ENCODE results near the gene DNAH3.

- TF ChIP-seq TAF1 (IDR thresholded peaks at IDR 0.05; ENCODE audit: borderline replicate concordance, insufficient read depth, low read length): no peak
- no peak for TF ChIP-seq SIN3A (IDR thresholded peaks at IDR 0.05; ENCODE audit: borderline replicate concordance, insufficient read depth, low read length)
- no peak for TF ChIP-seq POLR2AphosphoS5 (IDR thresholded peaks at IDR 0.05; ENCODE audit: low read depth, low read length)
These were observed 21.7 kb downstream of the DNAH3 start for GRCh38 chr16:21128991-21129390.
